ENCODE results near the gene HEMGN. TPM values are rescaled to one million over a fixed set of nuclear protein-coding genes. Genes with fewer than 3 reads are reported as not detected.

HEMGN gene
- total and polyA plus RNA-seq, 2 of the 13 experiments (the other 11 are each of a cell fraction or from before 2014, with no cell fraction given): not detected

DNA sequence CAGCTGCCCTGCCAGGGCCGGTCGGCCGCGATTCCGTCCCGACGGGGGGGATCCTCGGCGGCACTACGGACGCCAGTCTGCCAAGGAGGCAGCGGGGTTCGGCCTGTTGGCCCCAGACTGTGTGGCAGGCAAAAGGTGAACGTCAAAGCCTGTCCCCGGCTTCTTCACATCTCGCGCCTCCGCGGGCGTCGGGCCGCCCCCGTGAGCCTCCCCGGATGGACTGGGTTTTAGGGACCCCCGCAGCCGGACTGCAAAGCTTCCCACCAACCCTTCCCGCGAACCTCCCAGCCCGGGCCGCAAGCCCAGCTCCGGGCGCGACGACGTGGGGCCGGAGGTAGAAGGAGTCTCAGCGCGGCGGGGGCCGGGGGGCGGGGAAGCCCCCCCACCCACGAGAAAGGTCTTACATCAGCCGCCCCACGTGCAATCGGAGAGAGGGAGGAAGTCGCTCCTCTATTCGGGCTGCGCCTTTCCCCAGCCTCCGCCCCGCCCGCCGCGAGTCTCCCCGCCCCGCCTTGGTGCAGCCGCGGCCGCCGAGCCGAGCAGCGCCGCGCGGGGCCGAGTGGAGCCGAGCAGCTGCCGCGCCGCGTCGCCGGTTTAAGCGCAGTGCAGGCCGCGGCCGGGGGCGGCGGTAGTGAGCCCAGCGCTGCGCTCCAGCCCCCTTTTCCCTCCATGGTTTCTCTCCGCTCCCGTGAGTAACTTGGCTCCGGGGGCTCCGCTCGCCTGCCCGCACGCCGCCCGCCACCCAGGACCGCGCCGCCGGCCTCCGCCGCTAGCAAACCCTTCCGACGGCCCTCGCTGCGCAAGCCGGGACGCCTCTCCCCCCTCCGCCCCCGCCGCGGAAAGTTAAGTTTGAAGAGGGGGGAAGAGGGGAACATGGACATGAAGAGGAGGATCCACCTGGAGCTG, 45.0 kb upstream of the HEMGN start, which contains the start of gene ANP32B (continued):
- TF ChIP-seq, protein P1, sequence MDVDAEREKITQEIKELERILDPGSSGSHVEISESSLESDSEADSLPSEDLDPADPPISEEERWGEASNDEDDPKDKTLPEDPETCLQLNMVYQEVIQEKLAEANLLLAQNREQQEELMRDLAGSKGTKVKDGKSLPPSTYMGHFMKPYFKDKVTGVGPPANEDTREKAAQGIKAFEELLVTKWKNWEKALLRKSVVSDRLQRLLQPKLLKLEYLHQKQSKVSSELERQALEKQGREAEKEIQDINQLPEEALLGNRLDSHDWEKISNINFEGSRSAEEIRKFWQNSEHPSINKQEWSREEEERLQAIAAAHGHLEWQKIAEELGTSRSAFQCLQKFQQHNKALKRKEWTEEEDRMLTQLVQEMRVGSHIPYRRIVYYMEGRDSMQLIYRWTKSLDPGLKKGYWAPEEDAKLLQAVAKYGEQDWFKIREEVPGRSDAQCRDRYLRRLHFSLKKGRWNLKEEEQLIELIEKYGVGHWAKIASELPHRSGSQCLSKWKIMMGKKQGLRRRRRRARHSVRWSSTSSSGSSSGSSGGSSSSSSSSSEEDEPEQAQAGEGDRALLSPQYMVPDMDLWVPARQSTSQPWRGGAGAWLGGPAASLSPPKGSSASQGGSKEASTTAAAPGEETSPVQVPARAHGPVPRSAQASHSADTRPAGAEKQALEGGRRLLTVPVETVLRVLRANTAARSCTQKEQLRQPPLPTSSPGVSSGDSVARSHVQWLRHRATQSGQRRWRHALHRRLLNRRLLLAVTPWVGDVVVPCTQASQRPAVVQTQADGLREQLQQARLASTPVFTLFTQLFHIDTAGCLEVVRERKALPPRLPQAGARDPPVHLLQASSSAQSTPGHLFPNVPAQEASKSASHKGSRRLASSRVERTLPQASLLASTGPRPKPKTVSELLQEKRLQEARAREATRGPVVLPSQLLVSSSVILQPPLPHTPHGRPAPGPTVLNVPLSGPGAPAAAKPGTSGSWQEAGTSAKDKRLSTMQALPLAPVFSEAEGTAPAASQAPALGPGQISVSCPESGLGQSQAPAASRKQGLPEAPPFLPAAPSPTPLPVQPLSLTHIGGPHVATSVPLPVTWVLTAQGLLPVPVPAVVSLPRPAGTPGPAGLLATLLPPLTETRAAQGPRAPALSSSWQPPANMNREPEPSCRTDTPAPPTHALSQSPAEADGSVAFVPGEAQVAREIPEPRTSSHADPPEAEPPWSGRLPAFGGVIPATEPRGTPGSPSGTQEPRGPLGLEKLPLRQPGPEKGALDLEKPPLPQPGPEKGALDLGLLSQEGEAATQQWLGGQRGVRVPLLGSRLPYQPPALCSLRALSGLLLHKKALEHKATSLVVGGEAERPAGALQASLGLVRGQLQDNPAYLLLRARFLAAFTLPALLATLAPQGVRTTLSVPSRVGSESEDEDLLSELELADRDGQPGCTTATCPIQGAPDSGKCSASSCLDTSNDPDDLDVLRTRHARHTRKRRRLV (CRISPR knock-in tag; IDR thresholded peaks at IDR 0.05): no peak
- TF ChIP-seq TRIM24 (CRISPR knock-in tag; IDR thresholded peaks at IDR 0.05) (no peak), REPIN1 (CRISPR knock-in tag; IDR thresholded peaks at IDR 0.05; ENCODE audit: borderline replicate concordance, low read depth) (0 out of 2 replicates have a peak, but pooled peaks have one; percentile 33), TBX2 (CRISPR knock-in tag; IDR thresholded peaks at IDR 0.05; ENCODE audit: borderline replicate concordance) (peak; percentile 54; the same call in 1 of the 2 replicates), KMT2A (CRISPR knock-in tag; IDR thresholded peaks at IDR 0.05) (0 out of 2 replicates have a peak, but pooled peaks have one; percentile 35), ZNF781 (CRISPR knock-in tag; IDR thresholded peaks at IDR 0.05; ENCODE audit: borderline replicate concordance, not compliant biosample characterization) (peak; percentile 80), ZNF121 (CRISPR knock-in tag; IDR thresholded peaks at IDR 0.05) (peak; percentile 74), ZNF780A (CRISPR knock-in tag; IDR thresholded peaks at IDR 0.05) (0 out of 2 replicates have a peak, but pooled peaks have one; percentile 20), ZNF264 (CRISPR knock-in tag; IDR thresholded peaks at IDR 0.05) (peak; percentile 63; the same call in 1 of the 2 replicates), HOXA5 (CRISPR knock-in tag; IDR thresholded peaks at IDR 0.05) (peak; percentile 46)
- TF ChIP-seq, protein P2, sequence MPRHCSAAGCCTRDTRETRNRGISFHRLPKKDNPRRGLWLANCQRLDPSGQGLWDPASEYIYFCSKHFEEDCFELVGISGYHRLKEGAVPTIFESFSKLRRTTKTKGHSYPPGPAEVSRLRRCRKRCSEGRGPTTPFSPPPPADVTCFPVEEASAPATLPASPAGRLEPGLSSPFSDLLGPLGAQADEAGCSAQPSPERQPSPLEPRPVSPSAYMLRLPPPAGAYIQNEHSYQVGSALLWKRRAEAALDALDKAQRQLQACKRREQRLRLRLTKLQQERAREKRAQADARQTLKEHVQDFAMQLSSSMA (CRISPR knock-in tag; IDR thresholded peaks at IDR 0.05): 0 out of 2 replicates have a peak, but pooled peaks have one; percentile 10
- TF ChIP-seq, protein P3, sequence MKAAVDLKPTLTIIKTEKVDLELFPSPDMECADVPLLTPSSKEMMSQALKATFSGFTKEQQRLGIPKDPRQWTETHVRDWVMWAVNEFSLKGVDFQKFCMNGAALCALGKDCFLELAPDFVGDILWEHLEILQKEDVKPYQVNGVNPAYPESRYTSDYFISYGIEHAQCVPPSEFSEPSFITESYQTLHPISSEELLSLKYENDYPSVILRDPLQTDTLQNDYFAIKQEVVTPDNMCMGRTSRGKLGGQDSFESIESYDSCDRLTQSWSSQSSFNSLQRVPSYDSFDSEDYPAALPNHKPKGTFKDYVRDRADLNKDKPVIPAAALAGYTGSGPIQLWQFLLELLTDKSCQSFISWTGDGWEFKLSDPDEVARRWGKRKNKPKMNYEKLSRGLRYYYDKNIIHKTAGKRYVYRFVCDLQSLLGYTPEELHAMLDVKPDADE (CRISPR knock-in tag; IDR thresholded peaks at IDR 0.05): 0 out of 2 replicates have a peak, but pooled peaks have one; percentile 44
- TF ChIP-seq, protein P4, sequence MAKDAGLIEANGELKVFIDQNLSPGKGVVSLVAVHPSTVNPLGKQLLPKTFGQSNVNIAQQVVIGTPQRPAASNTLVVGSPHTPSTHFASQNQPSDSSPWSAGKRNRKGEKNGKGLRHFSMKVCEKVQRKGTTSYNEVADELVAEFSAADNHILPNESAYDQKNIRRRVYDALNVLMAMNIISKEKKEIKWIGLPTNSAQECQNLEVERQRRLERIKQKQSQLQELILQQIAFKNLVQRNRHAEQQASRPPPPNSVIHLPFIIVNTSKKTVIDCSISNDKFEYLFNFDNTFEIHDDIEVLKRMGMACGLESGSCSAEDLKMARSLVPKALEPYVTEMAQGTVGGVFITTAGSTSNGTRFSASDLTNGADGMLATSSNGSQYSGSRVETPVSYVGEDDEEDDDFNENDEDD (CRISPR knock-in tag; IDR thresholded peaks at IDR 0.05; ENCODE audit: borderline replicate concordance): peak; percentile 70
- TF ChIP-seq, protein P5, sequence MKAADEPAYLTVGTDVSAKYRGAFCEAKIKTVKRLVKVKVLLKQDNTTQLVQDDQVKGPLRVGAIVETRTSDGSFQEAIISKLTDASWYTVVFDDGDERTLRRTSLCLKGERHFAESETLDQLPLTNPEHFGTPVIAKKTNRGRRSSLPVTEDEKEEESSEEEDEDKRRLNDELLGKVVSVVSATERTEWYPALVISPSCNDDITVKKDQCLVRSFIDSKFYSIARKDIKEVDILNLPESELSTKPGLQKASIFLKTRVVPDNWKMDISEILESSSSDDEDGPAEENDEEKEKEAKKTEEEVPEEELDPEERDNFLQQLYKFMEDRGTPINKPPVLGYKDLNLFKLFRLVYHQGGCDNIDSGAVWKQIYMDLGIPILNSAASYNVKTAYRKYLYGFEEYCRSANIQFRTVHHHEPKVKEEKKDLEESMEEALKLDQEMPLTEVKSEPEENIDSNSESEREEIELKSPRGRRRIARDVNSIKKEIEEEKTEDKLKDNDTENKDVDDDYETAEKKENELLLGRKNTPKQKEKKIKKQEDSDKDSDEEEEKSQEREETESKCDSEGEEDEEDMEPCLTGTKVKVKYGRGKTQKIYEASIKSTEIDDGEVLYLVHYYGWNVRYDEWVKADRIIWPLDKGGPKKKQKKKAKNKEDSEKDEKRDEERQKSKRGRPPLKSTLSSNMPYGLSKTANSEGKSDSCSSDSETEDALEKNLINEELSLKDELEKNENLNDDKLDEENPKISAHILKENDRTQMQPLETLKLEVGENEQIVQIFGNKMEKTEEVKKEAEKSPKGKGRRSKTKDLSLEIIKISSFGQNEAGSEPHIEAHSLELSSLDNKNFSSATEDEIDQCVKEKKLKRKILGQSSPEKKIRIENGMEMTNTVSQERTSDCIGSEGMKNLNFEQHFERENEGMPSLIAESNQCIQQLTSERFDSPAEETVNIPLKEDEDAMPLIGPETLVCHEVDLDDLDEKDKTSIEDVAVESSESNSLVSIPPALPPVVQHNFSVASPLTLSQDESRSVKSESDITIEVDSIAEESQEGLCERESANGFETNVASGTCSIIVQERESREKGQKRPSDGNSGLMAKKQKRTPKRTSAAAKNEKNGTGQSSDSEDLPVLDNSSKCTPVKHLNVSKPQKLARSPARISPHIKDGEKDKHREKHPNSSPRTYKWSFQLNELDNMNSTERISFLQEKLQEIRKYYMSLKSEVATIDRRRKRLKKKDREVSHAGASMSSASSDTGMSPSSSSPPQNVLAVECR (CRISPR knock-in tag; IDR thresholded peaks at IDR 0.05; ENCODE audit: borderline replicate concordance): peak; percentile 80; the same call in 1 of the 2 replicates
